ENCODE data around the gene GNAZ.

GRCh38 chr22:23123804-23124254 lies 53.5 kb downstream of the GNAZ start:
- TF ChIP-seq POLR2A (IDR thresholded peaks at IDR 0.05; ENCODE audit: extremely low read depth, insufficient read length), result no peak
- TF ChIP-seq CTCF (IDR thresholded peaks at IDR 0.05; ENCODE audit: low read depth, low read length), result no peak

Data from NB4 (cell line).